Parathyroid adenoma (tissue), 2 donors: ENCODE measurements around the gene NLRP9.

Experiments
- H2AFZ ChIP-seq: fragments of 300-600 bp; sonication (generic); one replicate; pipeline ENCODE4 v1.7.0; 2017; ENCODE audit warnings: antibody characterized with exemption, mild to moderate bottlenecking
- H3K27ac ChIP-seq: fragments of 300-600 bp; sonication (generic); one replicate; pipeline ENCODE4 v1.7.0; 2017
- H3K27me3 ChIP-seq: fragments of 300-600 bp; sonication (generic); one replicate; pipeline ENCODE4 v1.7.0; 2017; ENCODE audit warnings: low read length; ENCODE audit not compliant: control insufficient read depth, insufficient read depth
- H3K36me3 ChIP-seq: fragments of 300-600 bp; sonication (generic); one replicate; pipeline ENCODE4 v1.7.0; 2017; ENCODE audit warnings: low read length; ENCODE audit not compliant: control insufficient read depth, insufficient read depth
- H3K4me1 ChIP-seq: fragments of 300-600 bp; sonication (generic); one replicate; pipeline ENCODE4 v1.7.0; 2017; ENCODE audit warnings: control low read depth
- H3K4me2 ChIP-seq: fragments of 300-600 bp; sonication (generic); one replicate; pipeline ENCODE4 v1.7.0; 2017; ENCODE audit warnings: low read length
- H3K4me3 ChIP-seq: fragments of 300-600 bp; sonication (generic); one replicate; pipeline ENCODE4 v1.7.0; 2017; ENCODE audit warnings: low read depth, low read length
- H3K79me2 ChIP-seq: fragments of 300-600 bp; sonication (generic); one replicate; pipeline ENCODE4 v1.7.0; 2017; ENCODE audit warnings: control low read depth
- H3K9ac ChIP-seq: fragments of 300-600 bp; sonication (generic); one replicate; pipeline ENCODE4 v1.7.0; 2017; ENCODE audit warnings: mild to moderate bottlenecking
- H3K9me3 ChIP-seq: fragments of 300-600 bp; sonication (generic); one replicate; pipeline ENCODE4 v1.7.0; 2017; ENCODE audit warnings: low read length; ENCODE audit not compliant: control insufficient read depth
- TF ChIP-seq, protein P1 (sequence below): fragments of 300-600 bp; sonication (generic); IDR thresholded peaks from one replicate; pipeline ENCODE4 v1.7.0; 2017; ENCODE audit warnings: antibody characterized with exemption, mild to moderate bottlenecking
- donor health status: primary hyperparathyroidism.

The NLRP9 gene

DNA sequence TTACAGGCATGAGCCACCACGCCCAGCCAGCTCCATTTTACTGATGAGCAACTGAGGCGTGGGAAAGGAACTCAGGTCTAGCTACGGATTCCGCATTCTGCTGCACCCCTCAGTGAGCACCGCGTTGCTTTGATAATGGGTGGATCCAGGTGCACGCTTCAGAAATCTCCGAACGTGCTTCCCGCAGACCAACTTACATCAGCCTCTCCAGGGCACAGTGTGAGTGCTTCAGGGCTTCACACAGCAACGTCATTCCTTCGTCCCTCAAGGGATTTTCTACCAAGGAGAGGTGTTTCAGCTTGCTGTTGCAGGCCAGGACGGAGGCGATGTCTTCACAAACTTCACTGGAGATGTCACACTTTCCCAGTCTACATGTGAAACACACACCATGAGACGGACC, 21.7 kb downstream of the NLRP9 start:
- H3K4me3 ChIP-seq = no peak overlapping the region

DNA sequence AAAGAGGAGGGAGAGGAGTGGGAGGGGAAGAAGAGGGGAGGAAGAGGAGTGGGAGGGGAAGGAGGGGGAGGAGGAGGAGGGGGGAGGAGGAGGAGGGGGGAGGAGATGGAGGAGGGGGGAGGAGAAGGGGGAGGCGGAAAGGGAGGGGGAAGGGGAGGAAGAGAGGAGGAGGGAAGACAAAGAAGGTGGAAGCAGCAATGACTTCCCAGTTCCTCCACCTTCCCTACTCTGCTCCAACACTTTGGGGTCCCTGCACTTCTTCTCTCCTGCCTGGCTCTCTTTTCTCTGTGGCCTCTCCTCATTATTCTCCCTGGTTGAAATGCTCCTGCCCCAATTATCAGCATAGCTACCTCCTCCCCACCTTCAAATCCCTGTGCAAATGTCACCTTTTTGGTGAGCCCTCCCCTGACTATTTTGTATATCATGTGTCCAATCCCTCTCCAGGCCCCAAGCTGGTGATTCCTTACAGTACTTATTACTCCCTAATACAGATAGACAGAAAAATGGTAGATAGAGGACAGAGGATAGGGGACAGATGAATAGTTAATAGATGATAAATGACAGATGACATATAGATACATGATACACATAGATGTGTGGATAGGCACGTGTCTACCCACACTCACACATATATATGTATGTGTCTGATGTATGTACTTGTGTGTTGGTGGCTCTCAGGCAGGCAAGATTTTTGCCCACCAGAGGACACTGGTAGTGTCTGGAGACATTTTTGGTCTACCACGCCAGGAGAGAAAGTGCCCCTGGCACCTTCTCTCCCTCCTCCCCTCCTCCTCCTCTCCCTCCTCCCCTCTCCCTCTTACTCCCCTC, 25.2 kb downstream of the NLRP9 start:
- no peaks in the 10 kb centered on the region for H3K9me3 ChIP-seq

More for the DNA sequence above, 21.7 kb downstream of the NLRP9 start:
- no peaks in the 10 kb centered on the region for H3K36me3 ChIP-seq
- H3K27ac ChIP-seq = no peak overlapping the region
- H3K4me1 ChIP-seq = no peaks in the 10 kb centered on the region
- no peak overlapping the region for H2AFZ ChIP-seq
- no peaks in the 10 kb centered on the region for H3K27me3 ChIP-seq
- TF ChIP-seq, protein P1, sequence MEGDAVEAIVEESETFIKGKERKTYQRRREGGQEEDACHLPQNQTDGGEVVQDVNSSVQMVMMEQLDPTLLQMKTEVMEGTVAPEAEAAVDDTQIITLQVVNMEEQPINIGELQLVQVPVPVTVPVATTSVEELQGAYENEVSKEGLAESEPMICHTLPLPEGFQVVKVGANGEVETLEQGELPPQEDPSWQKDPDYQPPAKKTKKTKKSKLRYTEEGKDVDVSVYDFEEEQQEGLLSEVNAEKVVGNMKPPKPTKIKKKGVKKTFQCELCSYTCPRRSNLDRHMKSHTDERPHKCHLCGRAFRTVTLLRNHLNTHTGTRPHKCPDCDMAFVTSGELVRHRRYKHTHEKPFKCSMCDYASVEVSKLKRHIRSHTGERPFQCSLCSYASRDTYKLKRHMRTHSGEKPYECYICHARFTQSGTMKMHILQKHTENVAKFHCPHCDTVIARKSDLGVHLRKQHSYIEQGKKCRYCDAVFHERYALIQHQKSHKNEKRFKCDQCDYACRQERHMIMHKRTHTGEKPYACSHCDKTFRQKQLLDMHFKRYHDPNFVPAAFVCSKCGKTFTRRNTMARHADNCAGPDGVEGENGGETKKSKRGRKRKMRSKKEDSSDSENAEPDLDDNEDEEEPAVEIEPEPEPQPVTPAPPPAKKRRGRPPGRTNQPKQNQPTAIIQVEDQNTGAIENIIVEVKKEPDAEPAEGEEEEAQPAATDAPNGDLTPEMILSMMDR = no peak
- no peak overlapping the region for H3K9ac ChIP-seq
- no peak overlapping the region for H3K4me2 ChIP-seq
- peaks cover 3% of the 10 kb centered on the region for H3K9me3 ChIP-seq
- no peaks in the 10 kb centered on the region for H3K79me2 ChIP-seq

DNA sequence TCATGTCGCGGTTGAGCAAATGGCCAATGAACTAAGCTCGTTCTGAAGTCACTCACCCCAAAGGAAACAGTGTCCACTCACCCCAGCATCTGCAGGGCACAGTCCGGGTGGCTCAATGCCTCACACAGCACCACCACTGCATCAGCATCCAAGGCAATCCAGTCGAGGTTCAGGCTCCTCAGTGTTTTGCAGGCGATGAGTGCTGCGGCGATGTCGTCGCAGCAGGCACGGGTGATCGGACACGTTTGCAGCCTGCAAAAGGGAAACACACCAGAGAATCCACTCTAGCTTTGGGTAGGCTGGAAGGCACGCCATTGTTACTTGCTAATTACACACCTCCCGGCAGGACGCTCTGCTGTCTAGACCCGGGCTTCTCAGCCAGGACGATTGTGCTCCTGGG, 26.5 kb downstream of the NLRP9 start:
- H3K9ac ChIP-seq = no peak overlapping the region
- H3K79me2 ChIP-seq = no peaks in the 10 kb centered on the region
- TF ChIP-seq, protein P1 = no peak
- H3K9me3 ChIP-seq = no peaks in the 10 kb centered on the region
- no peak overlapping the region for H3K4me3 ChIP-seq
- no peak overlapping the region for H2AFZ ChIP-seq
- H3K36me3 ChIP-seq = no peaks in the 10 kb centered on the region
- H3K4me2 ChIP-seq = no peak overlapping the region
- H3K4me1 ChIP-seq = no peaks in the 10 kb centered on the region
- no peaks in the 10 kb centered on the region for H3K27me3 ChIP-seq
- no peak overlapping the region for H3K27ac ChIP-seq

More for the DNA sequence above, 25.2 kb downstream of the NLRP9 start:
- Histone ChIP-seq H2AFZ (no peak overlapping the region), H3K27ac (no peak overlapping the region), H3K79me2 (no peaks in the 10 kb centered on the region), H3K4me2 (no peak overlapping the region), H3K36me3 (no peaks in the 10 kb centered on the region), H3K27me3 (no peaks in the 10 kb centered on the region), H3K9ac (no peak overlapping the region), H3K4me3 (no peak overlapping the region), H3K4me1 (no peaks in the 10 kb centered on the region)
- TF ChIP-seq, protein P1 = no peak

DNA sequence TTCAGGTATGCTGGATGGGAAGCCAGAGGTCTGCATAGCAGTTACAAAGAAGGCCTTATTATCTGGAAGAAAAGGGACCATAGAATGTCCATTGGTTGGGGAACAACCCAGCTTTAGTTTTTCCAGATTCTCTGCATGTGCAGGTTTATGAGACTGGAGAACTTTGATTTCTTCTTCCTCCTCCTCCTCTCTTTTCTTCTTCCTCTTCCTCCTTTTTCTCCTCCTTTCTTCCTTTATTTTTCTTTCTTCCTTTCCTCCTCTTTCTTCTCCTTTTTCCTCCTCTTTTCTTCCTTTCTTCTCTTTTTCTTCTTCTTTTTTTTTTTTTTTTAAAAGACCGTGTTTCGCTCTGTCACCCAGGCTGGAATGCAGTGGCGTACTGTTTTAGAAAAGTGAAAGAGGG, 32.2 kb downstream of the NLRP9 start:
- Histone ChIP-seq H3K9ac (no peak overlapping the region), H3K9me3 (no peaks in the 10 kb centered on the region), H3K27me3 (no peaks in the 10 kb centered on the region), H3K4me1 (peaks cover 2% of the 10 kb centered on the region), H3K79me2 (no peaks in the 10 kb centered on the region), H3K27ac (no peak overlapping the region), H3K4me3 (no peak overlapping the region), H3K36me3 (no peaks in the 10 kb centered on the region), H3K4me2 (no peak overlapping the region), H2AFZ (no peak overlapping the region)
- TF ChIP-seq, protein P1 = no peak
